GM12874 (cell line): Measurements from ENCODE around the gene RBFOX2.

Experiments used
- TF ChIP-seq, protein P1 (sequence below): IDR thresholded peaks from 2 replicates; pipeline ENCODE4 v1.5.1; 2011; ENCODE audit warnings: low read depth, mild to moderate bottlenecking, control low read depth, low read length, moderate library complexity; ENCODE audit not compliant: insufficient read depth

The RBFOX2 gene

DNA sequence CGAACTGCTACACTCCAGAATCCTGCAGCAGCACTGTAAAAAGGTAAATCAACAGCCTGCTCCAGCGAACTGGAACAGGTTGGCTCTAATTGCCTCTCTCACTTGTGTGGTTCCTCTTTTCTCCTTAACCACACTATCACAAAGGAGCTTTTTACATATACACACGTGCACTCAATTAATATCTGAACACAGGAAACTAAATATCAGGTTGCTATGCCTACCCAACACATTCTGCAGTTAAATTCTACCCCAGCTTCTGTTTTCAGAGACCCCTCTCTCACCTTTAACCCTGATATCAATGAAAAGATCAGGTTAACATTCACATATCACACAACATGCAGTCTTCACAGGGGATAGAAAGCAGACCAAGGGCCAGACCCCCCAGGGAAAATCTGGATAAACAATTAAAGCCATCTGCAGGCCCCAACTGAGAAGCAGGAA lies 11.0 kb downstream of the RBFOX2 start:
- TF ChIP-seq, protein P1, sequence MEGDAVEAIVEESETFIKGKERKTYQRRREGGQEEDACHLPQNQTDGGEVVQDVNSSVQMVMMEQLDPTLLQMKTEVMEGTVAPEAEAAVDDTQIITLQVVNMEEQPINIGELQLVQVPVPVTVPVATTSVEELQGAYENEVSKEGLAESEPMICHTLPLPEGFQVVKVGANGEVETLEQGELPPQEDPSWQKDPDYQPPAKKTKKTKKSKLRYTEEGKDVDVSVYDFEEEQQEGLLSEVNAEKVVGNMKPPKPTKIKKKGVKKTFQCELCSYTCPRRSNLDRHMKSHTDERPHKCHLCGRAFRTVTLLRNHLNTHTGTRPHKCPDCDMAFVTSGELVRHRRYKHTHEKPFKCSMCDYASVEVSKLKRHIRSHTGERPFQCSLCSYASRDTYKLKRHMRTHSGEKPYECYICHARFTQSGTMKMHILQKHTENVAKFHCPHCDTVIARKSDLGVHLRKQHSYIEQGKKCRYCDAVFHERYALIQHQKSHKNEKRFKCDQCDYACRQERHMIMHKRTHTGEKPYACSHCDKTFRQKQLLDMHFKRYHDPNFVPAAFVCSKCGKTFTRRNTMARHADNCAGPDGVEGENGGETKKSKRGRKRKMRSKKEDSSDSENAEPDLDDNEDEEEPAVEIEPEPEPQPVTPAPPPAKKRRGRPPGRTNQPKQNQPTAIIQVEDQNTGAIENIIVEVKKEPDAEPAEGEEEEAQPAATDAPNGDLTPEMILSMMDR, result no peak

GRCh38 chr22:36016684-36017083 lies 11.9 kb downstream of the RBFOX2 start:
- TF ChIP-seq, protein P1, result no peak

- TF ChIP-seq, protein P1, result no peak
These were observed 12.7 kb downstream of the RBFOX2 start for GRCh38 chr22:36015811-36016529.

- TF ChIP-seq, protein P1, result no peak
These were observed 13.3 kb downstream of the RBFOX2 start for GRCh38 chr22:36015155-36015810.

DNA sequence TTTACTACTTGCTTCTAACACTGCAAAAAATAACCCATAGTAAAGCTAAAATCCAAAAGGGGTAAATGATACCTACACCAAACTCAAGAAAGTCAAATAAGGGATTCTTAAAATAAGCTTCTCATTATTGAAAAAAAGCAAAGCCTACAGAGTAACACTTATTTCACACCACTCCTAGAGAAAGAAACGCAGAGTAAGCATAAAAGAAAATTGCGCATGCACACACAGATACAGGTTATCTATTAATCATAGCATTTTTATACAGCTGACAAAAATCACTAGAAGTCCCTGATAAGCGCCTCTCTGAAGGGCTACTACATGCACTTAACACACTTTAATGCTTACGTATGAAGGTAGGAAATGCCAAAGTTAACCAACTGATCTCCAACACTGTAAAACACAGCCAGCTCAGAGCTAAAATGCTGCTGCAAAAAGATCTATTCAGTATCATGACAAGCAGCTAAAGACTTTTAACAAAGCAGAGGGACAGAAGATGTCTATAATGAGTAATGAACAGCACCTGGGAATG lies 14.0 kb downstream of the RBFOX2 start:
- TF ChIP-seq, protein P1, result no peak

GRCh38 chr22:36012332-36012731 lies 16.3 kb downstream of the RBFOX2 start:
- TF ChIP-seq, protein P1, result no peak

DNA sequence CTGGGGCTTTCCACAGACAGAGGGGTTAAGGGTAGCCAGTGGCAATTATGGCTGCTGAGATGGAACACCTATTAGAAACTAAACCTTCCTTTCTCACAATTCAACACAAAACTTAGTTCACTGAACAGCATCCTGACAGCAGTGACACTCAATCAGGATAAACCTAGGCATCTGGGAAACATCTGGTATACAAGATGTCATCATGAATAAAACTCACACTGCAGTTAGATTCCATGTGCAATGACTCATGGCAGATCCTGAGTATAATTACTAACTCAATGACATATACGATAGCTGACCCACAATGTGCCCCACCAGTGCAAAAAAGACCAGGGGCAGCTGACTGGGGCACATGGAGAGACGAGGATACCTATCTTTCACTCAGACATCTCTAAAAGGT lies 17.7 kb downstream of the RBFOX2 start:
- TF ChIP-seq, protein P1, result no peak
